D341Med (cell line): ENCODE data around the gene TENT5C.

Experiments
- DNase-seq: peaks from one replicate; pipeline ENCODE4 v3.0.0; 2012; ENCODE audit warnings: low spot score

The TENT5C gene

DNA sequence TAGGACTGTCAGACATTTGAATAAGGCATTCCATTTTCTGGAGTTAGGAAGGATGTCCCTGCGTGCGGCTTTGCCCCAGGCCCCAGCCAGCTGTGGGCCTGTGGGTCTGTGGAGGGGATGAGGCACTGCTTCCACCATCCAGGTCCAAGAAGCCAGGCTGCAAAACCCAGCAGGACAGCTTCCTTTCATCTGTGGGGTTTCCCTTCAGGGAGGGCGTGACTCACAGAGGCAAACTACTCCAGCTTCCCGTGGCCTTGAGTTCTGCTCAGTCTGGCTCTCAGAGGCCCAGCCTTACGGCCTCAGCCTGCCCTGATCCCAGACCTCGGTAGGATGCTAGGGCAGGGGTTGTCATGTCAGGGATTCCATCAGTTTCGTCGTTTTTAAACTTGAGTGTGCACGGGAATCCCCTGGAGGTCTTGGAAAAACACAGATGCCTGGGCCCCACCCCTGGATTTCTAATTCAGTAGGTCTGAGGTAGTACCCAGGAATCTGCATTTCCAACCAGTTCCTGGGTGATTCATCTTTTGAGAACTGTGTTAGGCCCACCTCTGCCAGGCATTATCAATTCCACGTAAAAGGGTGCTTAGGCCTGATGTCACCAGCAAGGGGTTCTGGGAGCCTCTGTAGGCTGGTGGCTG lies 32.3 kb upstream of the TENT5C start:
- DNase-seq: no peak

- DNase-seq: no peak
Observed at GRCh38 chr1:117574161-117574835, 31.6 kb upstream of the TENT5C start.

- DNase-seq: no peak
Observed at GRCh38 chr1:117575586-117576225, 30.1 kb upstream of the TENT5C start.

DNA sequence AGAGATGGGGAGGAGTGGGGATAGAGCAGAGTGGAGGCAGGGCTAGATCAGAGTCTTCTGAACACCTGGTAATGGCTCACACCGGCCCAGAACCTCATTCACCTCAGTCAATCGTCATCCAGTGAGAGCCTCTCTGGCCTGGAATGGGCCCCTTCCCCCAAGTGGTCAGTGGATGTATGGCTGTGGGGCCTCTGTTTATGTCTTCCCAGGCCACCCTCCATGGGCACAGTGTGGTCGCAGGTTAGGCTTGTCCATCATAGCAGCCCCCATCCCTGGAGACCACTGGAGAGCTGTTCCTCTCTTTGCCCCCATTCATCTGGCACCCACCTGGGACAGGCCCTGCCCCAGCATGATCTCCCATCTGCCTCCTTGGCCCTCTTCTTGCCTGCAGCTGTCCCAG lies 29.6 kb upstream of the TENT5C start:
- no peak for DNase-seq

DNA sequence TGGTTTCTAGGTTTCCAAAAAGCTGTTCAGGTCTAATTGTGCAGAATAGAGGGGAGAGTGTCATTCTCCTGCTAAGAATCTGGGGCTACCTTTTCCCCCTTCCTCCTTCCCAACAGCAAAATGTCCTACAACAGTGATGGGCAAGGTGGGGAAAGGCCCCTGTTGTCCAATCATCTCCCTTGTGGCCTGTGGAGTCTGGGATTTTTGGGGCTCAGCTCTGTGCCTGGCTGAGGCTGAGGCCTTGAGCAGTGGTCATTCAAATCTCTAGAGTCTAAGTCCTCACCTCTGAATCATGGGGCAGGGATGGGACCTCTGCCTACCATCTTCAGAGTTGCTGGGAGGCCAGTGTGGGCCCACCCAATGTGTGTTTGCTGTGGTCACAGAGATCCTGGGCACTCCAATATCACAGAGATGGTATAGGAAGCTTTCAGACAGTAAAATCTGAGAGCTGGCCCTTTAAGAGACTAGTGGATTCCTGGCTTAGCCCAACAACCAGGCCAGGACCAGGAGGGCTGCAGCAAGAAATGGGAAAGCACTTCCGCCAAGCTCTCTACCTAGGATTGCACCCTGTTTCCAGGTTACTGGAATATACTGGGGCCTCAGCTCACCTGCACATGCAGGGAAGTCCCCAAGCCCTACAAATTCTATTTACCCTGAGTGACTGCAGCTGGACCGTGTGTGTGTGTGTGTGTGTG lies 28.5 kb upstream of the TENT5C start:
- no peak for DNase-seq

DNA sequence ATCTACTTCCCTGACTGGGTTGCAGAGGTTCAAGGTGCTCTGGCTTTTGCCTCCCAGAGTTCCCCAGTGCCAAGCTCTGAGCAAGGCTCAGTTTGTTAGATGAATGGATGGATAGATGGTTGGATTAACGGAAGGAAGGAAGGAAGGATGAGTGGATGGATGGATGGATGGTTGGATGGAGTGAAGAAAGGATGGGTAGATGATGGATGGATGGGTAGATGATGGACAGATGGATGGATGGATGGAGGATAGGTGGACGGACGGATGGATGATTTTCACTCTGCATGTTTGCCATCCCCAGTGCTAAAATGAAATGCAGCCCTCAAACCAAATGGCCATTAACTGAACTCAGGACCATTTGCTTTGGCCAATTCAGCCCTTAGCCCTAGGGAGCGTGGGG lies 27.4 kb upstream of the TENT5C start:
- DNase-seq: no peak

DNA sequence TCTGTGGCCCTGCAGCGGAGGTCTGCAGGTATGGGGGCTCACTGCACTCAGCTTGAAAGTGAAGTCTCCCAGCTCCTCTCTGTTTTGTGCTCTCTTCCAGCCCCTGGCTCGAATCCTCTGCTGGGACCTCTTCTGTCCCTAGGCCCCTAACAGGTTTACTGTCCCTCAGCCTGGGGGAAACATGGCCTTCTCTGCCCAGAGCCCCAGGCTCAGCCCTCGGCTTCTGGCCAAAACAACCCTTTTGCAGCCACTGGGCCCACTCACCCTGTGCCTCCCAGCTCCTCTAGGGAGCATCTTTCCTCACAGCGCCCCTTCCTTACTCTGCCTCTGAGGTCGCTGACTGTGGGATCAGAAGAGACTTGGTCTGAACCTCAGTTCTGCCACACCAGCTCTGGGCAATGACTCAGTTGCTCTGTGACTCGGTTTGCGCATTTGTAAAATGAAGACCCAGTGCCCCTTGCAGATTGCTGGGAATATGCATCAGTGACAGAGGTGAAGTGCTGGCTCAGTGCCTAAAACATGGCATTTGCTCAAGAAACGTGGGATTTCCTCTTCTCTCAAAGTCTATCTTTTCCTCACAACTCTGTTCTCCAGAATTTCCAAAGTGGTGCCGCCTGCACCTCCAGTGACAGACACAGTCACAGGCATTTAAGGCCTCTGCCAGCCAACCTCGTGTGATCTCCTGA lies 26.5 kb upstream of the TENT5C start:
- no peak for DNase-seq

DNA sequence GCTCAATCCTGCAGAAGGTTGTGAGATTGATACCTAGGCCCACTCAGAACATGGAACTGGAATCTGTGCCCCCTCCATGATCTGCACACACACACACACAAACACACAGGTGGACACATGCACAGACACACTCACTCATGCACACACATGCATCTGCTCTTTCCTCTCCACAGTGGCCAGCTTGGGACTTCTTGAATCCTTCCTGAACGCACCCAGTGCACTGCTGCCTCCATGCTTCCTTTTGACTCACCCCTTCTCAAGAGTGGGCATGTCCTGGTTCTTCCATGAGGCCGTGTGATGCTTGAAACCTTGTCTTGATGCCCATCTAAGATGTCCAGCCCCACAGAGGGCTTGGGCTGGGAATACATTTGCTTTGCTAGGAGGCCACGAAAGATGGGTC lies 25.4 kb upstream of the TENT5C start:
- no peak for DNase-seq

DNA sequence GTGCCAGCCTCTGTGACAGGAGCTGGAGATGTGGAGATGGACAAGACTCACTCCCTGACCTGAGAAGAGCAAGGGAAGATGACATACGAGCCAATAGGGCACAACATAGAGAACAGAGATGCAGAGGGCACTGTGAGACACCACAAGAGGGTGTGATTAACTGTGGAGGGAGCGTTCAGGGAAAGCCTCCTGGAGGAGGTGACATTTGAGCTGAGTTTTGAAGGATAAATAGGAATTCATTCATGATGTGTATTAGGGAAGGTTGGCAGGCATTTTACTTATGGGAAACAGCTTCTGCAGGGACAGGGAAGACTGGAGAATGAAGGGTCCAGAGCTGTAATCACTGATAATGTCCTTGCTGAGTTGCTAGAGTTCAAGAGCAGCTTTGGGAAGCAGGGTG lies 25.0 kb upstream of the TENT5C start:
- DNase-seq: no peak

- DNase-seq: no peak
Observed at GRCh38 chr1:117581391-117581943, 24.4 kb upstream of the TENT5C start.

- no peak for DNase-seq
Observed at GRCh38 chr1:117582451-117582850, 23.4 kb upstream of the TENT5C start.

GRCh38 chr1:117583247-117583646 lies 22.6 kb upstream of the TENT5C start:
- no peak for DNase-seq

DNA sequence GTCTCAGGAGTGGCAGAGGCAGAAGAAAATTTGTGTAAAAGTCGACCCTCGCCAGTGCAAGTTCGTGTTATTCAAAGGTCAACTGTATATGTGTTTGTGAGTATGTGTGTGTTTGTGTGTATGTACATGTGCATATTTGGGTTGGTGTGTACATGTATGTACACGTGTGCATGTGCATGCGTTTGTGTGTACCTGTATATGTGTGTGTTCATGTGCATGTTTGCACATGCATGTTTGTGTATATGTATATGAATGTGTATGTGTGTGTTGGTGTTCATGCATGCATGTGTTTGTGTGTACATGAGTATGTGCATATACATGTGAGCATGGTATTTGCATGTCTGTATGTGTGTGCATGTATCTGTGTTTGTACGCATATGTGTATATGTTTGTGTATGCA lies 21.7 kb upstream of the TENT5C start:
- no peak for DNase-seq

GRCh38 chr1:117585086-117585485 lies 20.8 kb upstream of the TENT5C start:
- no peak for DNase-seq

GRCh38 chr1:117586337-117586736 lies 19.5 kb upstream of the TENT5C start:
- DNase-seq: no peak

GRCh38 chr1:117586747-117587498 lies 18.9 kb upstream of the TENT5C start:
- no peak for DNase-seq

DNA sequence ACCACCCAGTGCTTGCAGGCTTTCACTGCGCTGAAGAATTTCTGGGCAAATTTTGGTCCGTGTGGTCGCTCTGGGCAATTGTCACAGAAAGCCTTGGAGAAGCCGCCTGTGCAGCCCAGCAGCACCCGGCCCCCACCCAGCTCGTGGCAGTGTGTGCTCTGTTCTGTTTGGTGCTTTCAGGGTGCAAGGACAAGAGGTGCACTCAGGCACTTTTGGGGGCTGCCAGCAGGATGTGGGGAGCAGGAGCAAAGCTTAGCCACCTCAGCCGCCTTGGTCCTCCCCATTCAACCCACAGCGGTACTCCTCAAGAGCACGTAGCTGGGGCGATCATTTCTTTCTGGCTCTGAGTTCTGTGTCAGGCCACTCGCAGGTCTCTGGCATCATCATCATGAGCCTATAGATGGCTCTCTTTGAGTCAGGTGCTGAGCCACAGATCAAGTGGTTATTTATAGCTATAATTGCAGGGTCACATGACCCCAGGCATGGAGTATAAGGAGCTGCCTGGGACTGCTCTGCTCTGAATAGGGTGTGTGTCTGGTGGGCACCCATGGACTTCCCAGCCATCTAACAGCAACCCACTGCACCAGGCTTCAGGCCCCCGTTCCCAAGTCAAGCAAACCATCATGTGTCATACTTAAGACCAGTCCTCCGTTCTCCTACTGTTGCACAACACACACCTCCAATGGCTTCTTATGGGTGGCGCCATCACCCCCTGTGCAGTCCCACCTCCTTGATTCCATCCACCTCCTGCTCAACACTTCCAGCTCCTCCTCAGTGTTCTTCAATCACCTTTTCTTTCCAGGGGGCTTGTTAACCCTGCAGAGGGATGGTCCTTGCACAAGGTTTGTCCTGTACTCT lies 18.1 kb upstream of the TENT5C start:
- no peak for DNase-seq

DNA sequence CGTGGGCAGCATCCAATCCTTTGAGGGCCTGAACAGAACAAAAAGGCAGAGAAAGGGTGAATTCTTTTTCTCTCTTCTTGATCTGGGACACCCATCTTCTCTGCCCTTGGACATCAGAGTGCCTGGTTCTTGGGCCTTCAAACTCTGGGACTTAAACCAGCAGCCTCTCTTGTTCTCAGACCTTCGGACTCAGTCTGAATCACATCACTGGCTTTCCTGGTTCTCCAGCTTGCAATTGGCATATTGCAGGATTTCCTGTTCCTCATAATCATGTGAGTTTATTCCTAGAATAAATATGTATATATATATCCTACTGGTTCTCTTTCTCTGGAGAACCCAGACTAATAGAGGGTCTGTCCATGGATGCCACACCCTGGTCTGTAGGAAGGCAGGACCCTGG lies 16.3 kb upstream of the TENT5C start:
- DNase-seq: no peak

DNA sequence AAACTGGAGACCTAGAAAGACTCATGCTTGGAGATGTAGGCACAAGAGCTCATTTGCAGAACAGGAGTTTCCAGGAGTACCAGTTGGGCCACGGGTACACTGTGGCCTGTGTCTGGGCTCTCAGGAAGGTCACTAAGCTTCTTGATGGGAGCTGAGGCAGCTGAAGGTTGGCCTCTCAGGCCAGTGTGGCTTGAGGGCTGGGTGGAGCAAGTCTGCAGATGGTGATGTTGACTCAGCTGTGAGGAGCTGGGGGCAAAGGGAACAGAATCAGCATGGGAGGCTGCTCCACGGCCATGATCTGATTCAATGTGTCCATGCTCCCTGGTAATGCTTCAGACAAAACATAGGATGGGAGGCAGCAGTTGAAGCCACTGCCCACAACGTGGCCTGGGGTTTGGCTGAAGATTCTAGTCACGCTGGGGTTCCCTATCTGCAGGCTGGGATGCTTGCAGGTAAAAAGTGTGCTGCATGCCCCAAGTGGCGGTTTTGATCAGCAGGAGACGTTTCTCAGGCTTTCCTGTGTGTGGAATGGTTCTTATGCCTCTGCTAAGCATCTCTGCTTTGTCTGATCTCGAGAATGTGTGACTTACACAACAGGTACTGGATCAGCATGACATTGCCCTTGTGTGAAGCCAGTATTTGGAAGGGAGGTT lies 15.4 kb upstream of the TENT5C start:
- no peak for DNase-seq

DNA sequence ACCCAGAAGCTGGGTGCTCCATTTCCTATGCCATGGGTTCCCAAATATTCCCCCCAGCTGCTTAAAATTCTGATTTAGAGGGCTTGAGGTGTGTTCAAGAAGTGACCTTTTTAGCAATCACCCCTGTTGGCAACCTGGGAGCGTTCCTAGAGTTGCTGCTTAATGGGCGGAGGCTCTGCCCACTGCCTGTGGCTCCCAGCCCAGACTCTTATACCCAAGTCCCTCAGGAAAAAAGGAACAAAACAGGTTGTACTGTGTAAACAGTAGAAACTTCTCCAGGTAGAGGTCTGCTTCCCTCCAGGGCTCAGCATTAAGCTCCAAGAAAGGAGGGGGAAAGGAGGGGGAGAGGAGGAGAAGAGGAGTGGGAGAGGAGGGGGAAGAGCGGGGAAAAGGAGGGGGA lies 14.6 kb upstream of the TENT5C start:
- DNase-seq: no peak
